HepG2 (cell line): ENCODE data around the gene CPED1.

ENCODE experiments used
- RAD51 ChIP-seq: fragments of 450-650 bp; IDR thresholded peaks from 2 replicates; pipeline ENCODE4 v1.6.1; 2016; ENCODE audit warnings: borderline replicate concordance
- SRSF9 ChIP-seq: fragments of 200-400 bp; formaldehyde crosslinking; IDR thresholded peaks from 2 replicates; pipeline ENCODE4 v1.6.1; 2018; ENCODE audit warnings: borderline replicate concordance, mild to moderate bottlenecking, low read depth, low read length; ENCODE audit not compliant: insufficient read depth, poor library complexity, severe bottlenecking
- ZNF101 ChIP-seq: sonication (generic); formaldehyde crosslinking; IDR thresholded peaks from 2 replicates; pipeline ENCODE4 v1.4.0; 2020; ENCODE audit warnings: mild to moderate bottlenecking, low read depth, missing genetic modification reagents, borderline replicate concordance

DNA sequence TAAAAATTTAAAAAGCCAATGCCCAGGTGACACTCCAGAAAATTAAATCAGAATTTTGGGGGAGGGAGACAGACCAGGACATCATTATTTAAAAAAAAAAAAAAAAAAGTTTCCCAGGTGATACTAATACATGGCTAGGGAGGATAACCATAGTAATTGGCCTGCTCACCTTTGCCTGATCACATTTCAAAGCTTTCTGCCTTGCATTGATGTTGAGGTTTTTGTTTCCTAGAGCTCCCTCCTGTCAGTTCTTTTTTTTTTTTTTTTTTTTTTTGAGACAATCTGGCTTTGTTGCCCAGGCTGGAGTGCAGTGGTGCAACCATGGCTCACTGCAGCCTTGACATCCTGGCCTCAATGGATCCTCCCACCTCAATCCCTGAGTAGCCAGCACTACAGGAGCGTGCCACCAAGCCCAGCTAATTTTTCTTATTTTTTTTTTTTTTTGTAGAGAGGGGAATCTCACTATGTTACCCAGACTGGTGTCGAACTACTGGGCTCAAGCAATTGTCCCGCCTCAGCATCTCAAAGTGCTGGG is 38.1 kb downstream of the CPED1 start:
- no peak for TF ChIP-seq SRSF9
- TF ChIP-seq ZNF101 = no peak
- no peak for TF ChIP-seq RAD51
